IMR-90 (cell line): Measurements from ENCODE around the gene CARS2. TPM values are rescaled to one million over a fixed set of nuclear protein-coding genes. Genes with fewer than 3 reads are reported as not detected.
"Not testable (repeated sequence)": the region's sequence is repeated elsewhere in the genome, so short reads cannot be mapped to it uniquely, and the experiment has no call there.

Source experiments
- ATAC-seq: fragments of 200-7000 bp; cut with Tn5 transposase; 2 replicates; pipeline ENCODE4 v1.9.1; 2020; ENCODE audit warnings: low read depth, mild to moderate bottlenecking, moderate library complexity
- BruUV-seq: library from RNA; stranded (reverse); fragments of 400-500 nt; replicated peaks from 2 replicates; lab custom pipeline; 2021; lab: Mats Ljungman, UMichigan
- CTCF ChIA-PET: fragments of 300-600 bp; formaldehyde crosslinking; extraction: SDS; loops from one replicate; lab custom pipeline; 2021; ENCODE audit warnings: antibody characterized with exemption; lab: Yijun Ruan, JAX
- POLR2A ChIA-PET: fragments of 300-600 bp; sonication (Branson Sonifier 250); formaldehyde crosslinking; loops from one replicate; lab custom pipeline; 2022; ENCODE audit warnings: antibody characterized with exemption; ENCODE audit not compliant: unreplicated experiment; lab: Charles Lee
- DNase-seq: peaks from one replicate; pipeline ENCODE4 v3.0.0; 2013
- H2AFZ ChIP-seq: replicated peaks from 2 replicates; pipeline ENCODE3; 2013; ENCODE audit warnings: low read length, mild to moderate bottlenecking; ENCODE audit not compliant: poor library complexity
- H2AK5ac ChIP-seq: 2 replicates; pipeline ENCODE4 v1.6.1; 2013; ENCODE audit warnings: low read depth, low read length, inconsistent platforms
- H2AK9ac ChIP-seq: replicated peaks from 2 replicates; pipeline ENCODE3; 2013; ENCODE audit warnings: mild to moderate bottlenecking, low read depth, low read length, moderate library complexity; ENCODE audit not compliant: poor library complexity
- H2BK120ac ChIP-seq: 2 replicates; pipeline ENCODE4 v1.6.1; 2013; ENCODE audit warnings: low read depth, low read length, inconsistent platforms
- H2BK15ac ChIP-seq: 3 replicates; pipeline ENCODE4 v1.6.1; 2013; ENCODE audit warnings: low read depth, low read length, inconsistent platforms
- H2BK20ac ChIP-seq: 2 replicates; pipeline ENCODE4 v1.6.1; 2013; ENCODE audit warnings: low read depth, mild to moderate bottlenecking, inconsistent platforms, low read length, moderate library complexity
- H2BK5ac ChIP-seq: 2 replicates; pipeline ENCODE4 v1.6.1; 2013; ENCODE audit warnings: mild to moderate bottlenecking, low read depth, low read length, inconsistent platforms; ENCODE audit not compliant: poor library complexity, severe bottlenecking
- H3K14ac ChIP-seq: replicated peaks from 2 replicates; pipeline ENCODE4 v1.6.1; 2013; ENCODE audit warnings: low read depth, low read length, inconsistent platforms
- H3K18ac ChIP-seq: 2 replicates; pipeline ENCODE4 v1.6.1; 2013; ENCODE audit warnings: low read depth, low read length, control low read depth
- H3K23ac ChIP-seq: 2 replicates; pipeline ENCODE4 v1.6.1; 2013; ENCODE audit warnings: low read depth, low read length, inconsistent platforms
- H3K27ac ChIP-seq: 2 replicates; pipeline ENCODE4 v1.5.1; 2013; ENCODE audit warnings: mild to moderate bottlenecking, control low read depth, low read length; ENCODE audit not compliant: insufficient read depth
- H3K27me3 ChIP-seq: 2 replicates; pipeline ENCODE4 v1.6.1; 2013; ENCODE audit warnings: low read length; ENCODE audit not compliant: control insufficient read depth, insufficient read depth
- H3K36me3 ChIP-seq: 2 replicates; pipeline ENCODE4 v1.6.1; 2013; ENCODE audit warnings: low read length, mixed read lengths; ENCODE audit not compliant: control insufficient read depth, insufficient read depth
- H3K4ac ChIP-seq: 2 replicates; pipeline ENCODE4 v1.6.1; 2013; ENCODE audit warnings: low read depth, low read length, inconsistent platforms
- H3K4me1 ChIP-seq: 2 replicates; pipeline ENCODE4 v1.6.1; 2013; ENCODE audit warnings: low read length, mixed read lengths; ENCODE audit not compliant: control insufficient read depth, insufficient read depth
- H3K4me2 ChIP-seq: 2 replicates; pipeline ENCODE4 v1.6.1; 2013; ENCODE audit warnings: low read depth, mild to moderate bottlenecking, control low read depth, low read length, moderate library complexity
- H3K4me3 ChIP-seq: 2 replicates; pipeline ENCODE4 v1.5.1; 2013; ENCODE audit warnings: low read depth, mild to moderate bottlenecking, control low read depth, low read length, moderate library complexity; ENCODE audit not compliant: insufficient read depth
- H3K56ac ChIP-seq: 2 replicates; pipeline ENCODE4 v1.6.1; 2013; ENCODE audit warnings: low read length, inconsistent platforms; ENCODE audit not compliant: insufficient read depth; ENCODE audit errors: extremely low read depth
- H3K79me1 ChIP-seq, 2 experiments: 2 replicates each; pipeline ENCODE4 v1.6.1; 2013; ENCODE audit warnings: low read length in 2 of 2, inconsistent platforms in 1 of 2, low read depth in 1 of 2
- H3K9ac ChIP-seq: 2 replicates; pipeline ENCODE4 v1.6.1; 2013; ENCODE audit warnings: low read depth, low read length, control low read depth
- H3K9me1 ChIP-seq: 2 replicates; pipeline ENCODE4 v1.6.1; 2013; ENCODE audit warnings: low read length, inconsistent platforms; ENCODE audit not compliant: insufficient read depth
- H3K9me3 ChIP-seq: 2 replicates; pipeline ENCODE4 v1.6.1; 2013; ENCODE audit warnings: low read length; ENCODE audit not compliant: control insufficient read depth, insufficient read depth
- H4K20me1 ChIP-seq: 2 replicates; pipeline ENCODE4 v1.6.1; 2013; ENCODE audit warnings: low read length, inconsistent platforms; ENCODE audit not compliant: insufficient read depth
- H4K5ac ChIP-seq: 2 replicates; pipeline ENCODE4 v1.6.1; 2013; ENCODE audit warnings: mild to moderate bottlenecking, low read depth, low read length, control low read depth
- H4K8ac ChIP-seq, 2 experiments: 2 replicates each; pipeline ENCODE4 v1.6.1; 2013; ENCODE audit warnings: low read depth in 2 of 2, low read length in 2 of 2, control low read depth in 1 of 2, inconsistent platforms in 1 of 2
- H4K91ac ChIP-seq: 2 replicates; pipeline ENCODE4 v1.6.1; 2013; ENCODE audit warnings: low read depth, low read length, inconsistent platforms; ENCODE audit not compliant: insufficient read depth
- WGBS, 2 experiments: methylation state at CpG; one replicate each; pipeline versions ENCODE4 v1.1.5 to v1.1.7; 2013; ENCODE audit warnings: missing lambda C conversion rate in 2 of 2; ENCODE audit not compliant: insufficient read length in 1 of 2; ENCODE audit errors: extremely low coverage in 2 of 2; 5-methylcytosine and 5-hydroxymethylcytosine counted together
- dilution Hi-C: fragments of 300-500 bp; cut with HindIII; formaldehyde crosslinking; loops from one replicate; pipeline ENCODE4 v1.14.3; 2018; ENCODE audit warnings: low sequenced_read_pairs; ENCODE audit not compliant: unreplicated experiment
- in situ Hi-C: fragments of 300-500 bp; cut with MboI; formaldehyde crosslinking; loops from 3 replicates; pipeline ENCODE4 v1.14.3; 2019; ENCODE audit warnings: low sequenced_read_pairs, inconsistent platforms, mixed read lengths
- intact Hi-C: fragments of 100-400 bp; cut with micrococcal nuclease; formaldehyde crosslinking; loops from 2 replicates; pipeline ENCODE4 v1.10.0; 2022
- polyA plus RNA-seq, 3 experiments: library from polyadenylated mRNA; depleted of rRNA; stranded (reverse); fragments of >200 nt; gene quantifications; 2 replicates each; pipeline ENCODE4 v1.2.3, GENCODE V29; 2012; ENCODE audit warnings: low replicate concordance in 1 of 3
- total RNA-seq: library from RNA; depleted of rRNA; stranded (reverse); fragments of >200 nt; gene quantifications from 2 replicates; pipeline ENCODE4 v1.2.3, GENCODE V29; 2012

Gene CARS2
- total and polyA plus RNA-seq, 2 of the 4 experiments (the other 2 are of a cell fraction): 76.2 to 76.4 TPM

GRCh38 chr13:110726153-110726552 lies 20.2 kb upstream of the CARS2 start:
- intact Hi-C loops: not testable (repeated sequence)

More at GRCh38 chr13:110726153-110726552, 20.2 kb upstream of the CARS2 start:
- H3K9me3 ChIP-seq, H3K4me3 ChIP-seq, H2AK5ac ChIP-seq, H3K18ac ChIP-seq, DNase-seq, CTCF ChIA-PET, ATAC-seq, BruUV-seq, H3K56ac ChIP-seq, H4K20me1 ChIP-seq, POLR2A ChIA-PET, H2AK9ac ChIP-seq, H2BK15ac ChIP-seq, H3K23ac ChIP-seq, H2AFZ ChIP-seq, H3K27ac ChIP-seq, in situ Hi-C loops, dilution Hi-C loops, H3K9ac ChIP-seq, H2BK20ac ChIP-seq, H3K14ac ChIP-seq, H3K36me3 ChIP-seq, H4K91ac ChIP-seq, H4K5ac ChIP-seq, H4K8ac ChIP-seq, H2BK5ac ChIP-seq, H2BK120ac ChIP-seq, H3K4me1 ChIP-seq, H3K27me3 ChIP-seq, H3K4me2 ChIP-seq, H3K4ac ChIP-seq: not testable (repeated sequence)
- WGBS, 2 experiments: no CpG with 5 or more reads among the region's 6 CpGs
- peaks cover 3 to 26% of the 10 kb centered on the region in 2 experiments; a peak in 3 of 4 replicates for H3K79me1 ChIP-seq
- peaks cover 11% of the 10 kb centered on the region; the same call in 1 of the 2 replicates for H3K9me1 ChIP-seq
